VCaP (cell line): ENCODE data around the gene NPIPA5.
A peak's percentile ranks its signal among the peaks of the same experiment; 100 is the strongest.
"Not testable (repeated sequence)": the region's sequence is repeated elsewhere in the genome, so short reads cannot be mapped to it uniquely, and the experiment has no call there.

Source experiments
- H3K27ac ChIP-seq: fragments of 450-650 bp; 2 replicates; pipeline ENCODE4 v1.5.1; 2017
- TF ChIP-seq, protein P1 (sequence below): fragments of 450-650 bp; conservative IDR thresholded peaks from 2 replicates; pipeline ENCODE4 v1.5.1; 2017; ENCODE audit warnings: mild to moderate bottlenecking, moderate library complexity

The NPIPA5 gene

GRCh38 chr16:15378194-15378593 is at the start of gene NPIPA5:
Gene NPIPA5, minus strand, starts transcription at chr16:15378294. Its CDS starts 0 bp downstream, at chr16:15378294.
- H3K27ac ChIP-seq: not testable (repeated sequence)

DNA sequence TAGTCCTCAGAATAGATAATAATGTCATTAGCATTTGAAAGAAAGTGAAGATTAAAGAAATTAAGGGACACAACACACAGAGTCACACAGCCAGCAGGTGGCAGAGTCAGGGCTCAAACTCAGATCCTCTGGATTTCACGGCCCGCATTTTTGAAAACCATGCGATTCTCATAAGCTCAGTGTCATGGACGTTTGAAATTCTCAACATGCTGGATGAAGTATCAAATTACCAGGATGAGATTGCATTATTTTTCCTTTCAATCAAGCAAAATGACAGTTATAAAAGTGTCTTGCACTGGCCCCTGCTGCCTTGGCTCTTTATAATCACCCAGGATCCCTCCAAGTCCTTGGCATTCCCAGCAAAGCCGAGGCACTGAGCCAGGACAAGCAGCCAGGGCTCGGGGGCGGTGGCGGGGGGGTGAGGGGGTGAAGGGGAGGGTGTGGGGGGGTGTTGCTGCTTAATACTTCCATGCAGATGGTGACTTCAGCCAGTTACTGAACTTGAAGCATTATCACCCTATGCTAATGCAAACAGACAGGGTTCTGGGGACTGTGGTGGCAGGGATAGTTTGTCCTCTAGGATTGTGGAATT is 49.6 kb upstream of the NPIPA5 start:
- H3K27ac ChIP-seq: no peak overlapping the region
- TF ChIP-seq, protein P1, sequence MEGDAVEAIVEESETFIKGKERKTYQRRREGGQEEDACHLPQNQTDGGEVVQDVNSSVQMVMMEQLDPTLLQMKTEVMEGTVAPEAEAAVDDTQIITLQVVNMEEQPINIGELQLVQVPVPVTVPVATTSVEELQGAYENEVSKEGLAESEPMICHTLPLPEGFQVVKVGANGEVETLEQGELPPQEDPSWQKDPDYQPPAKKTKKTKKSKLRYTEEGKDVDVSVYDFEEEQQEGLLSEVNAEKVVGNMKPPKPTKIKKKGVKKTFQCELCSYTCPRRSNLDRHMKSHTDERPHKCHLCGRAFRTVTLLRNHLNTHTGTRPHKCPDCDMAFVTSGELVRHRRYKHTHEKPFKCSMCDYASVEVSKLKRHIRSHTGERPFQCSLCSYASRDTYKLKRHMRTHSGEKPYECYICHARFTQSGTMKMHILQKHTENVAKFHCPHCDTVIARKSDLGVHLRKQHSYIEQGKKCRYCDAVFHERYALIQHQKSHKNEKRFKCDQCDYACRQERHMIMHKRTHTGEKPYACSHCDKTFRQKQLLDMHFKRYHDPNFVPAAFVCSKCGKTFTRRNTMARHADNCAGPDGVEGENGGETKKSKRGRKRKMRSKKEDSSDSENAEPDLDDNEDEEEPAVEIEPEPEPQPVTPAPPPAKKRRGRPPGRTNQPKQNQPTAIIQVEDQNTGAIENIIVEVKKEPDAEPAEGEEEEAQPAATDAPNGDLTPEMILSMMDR: peak; percentile 71

DNA sequence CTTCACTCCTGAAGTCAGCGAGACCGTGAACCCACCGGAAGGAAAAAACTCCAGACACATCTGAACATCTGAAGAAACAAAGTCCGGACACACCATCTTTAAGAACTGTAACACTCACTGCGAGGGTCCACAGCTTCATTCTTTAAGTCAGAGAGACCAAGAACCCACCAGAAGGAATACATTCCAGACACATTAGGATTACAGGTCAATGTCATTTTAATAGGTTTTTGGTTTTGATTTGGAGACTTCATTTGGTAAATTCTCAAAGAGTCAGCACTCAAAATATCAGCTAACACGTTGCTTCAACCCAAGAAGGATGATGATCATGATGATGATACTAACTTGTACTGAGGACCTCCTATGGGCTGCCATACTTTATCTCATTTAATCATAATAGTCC is 48.7 kb upstream of the NPIPA5 start:
- no peak overlapping the region for H3K27ac ChIP-seq
- TF ChIP-seq, protein P1: no peak

DNA sequence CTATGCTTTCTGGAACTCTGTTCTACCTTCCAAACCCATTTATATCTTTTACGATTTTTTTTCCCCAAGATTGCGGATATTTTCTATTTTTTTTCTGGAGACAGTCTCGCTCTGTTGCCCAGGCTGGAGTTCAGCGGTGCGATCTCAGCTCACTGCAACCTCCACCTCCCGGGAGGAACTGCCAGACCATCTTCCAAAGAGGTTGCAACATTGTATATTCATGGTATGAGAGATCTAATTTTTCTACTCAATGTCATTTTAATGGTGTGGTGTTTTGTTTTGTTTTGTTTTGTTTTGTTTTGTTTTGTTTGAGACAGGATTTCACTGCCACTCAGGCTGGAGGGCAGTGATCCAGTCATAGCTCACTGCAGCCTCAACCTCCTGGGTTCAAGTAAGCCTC is 47.8 kb upstream of the NPIPA5 start:
- TF ChIP-seq, protein P1: no peak
- H3K27ac ChIP-seq: no peak overlapping the region

GRCh38 chr16:15422222-15422621 is 44.1 kb upstream of the NPIPA5 start:
- no peak overlapping the region for H3K27ac ChIP-seq
- TF ChIP-seq, protein P1: no peak

GRCh38 chr16:15421696-15422095 is 43.6 kb upstream of the NPIPA5 start:
- H3K27ac ChIP-seq: not testable (repeated sequence)

- TF ChIP-seq, protein P1: no peak
- H3K27ac ChIP-seq: no peak overlapping the region
Measured at GRCh38 chr16:15418206-15418605, 40.1 kb upstream of the NPIPA5 start.

- no peak overlapping the region for H3K27ac ChIP-seq
- TF ChIP-seq, protein P1: no peak
Measured at GRCh38 chr16:15417197-15417596, 39.1 kb upstream of the NPIPA5 start.

DNA sequence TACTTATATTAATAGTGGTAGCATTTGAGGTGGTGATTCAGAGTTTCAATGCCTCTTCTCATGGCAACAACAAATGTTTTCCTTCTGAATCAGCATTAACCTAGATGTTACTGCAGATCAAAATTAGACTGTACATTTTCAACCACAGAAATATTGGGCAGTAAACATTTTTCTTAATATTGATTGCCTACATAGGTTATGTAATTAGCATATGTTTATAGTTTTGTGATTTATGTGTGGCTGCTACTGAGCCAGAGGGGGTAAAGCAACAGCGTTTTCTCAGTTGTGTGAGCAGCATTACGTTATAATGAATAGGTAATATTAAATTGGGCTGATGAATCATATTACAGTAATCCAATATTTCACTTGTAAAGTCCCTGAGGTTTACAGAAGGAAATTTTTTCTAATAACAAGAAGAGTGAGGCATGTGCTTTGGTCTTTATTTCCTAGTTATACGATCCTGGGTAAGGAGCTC is 37.5 kb upstream of the NPIPA5 start:
- TF ChIP-seq, protein P1: no peak
- no peak overlapping the region for H3K27ac ChIP-seq

GRCh38 chr16:15409476-15409875 is 31.4 kb upstream of the NPIPA5 start:
- H3K27ac ChIP-seq: not testable (repeated sequence)

GRCh38 chr16:15407756-15408155 is 29.7 kb upstream of the NPIPA5 start:
- not testable (repeated sequence) for H3K27ac ChIP-seq
